WTC11 (cell line): ENCODE results near the gene TM9SF3. TPM values are rescaled to one million over a fixed set of nuclear protein-coding genes. Genes with fewer than 3 reads are reported as not detected.

Source experiments
- ATAC-seq: fragments of 200-7000 bp; cut with Tn5 transposase; 2 replicates; pipeline ENCODE4 v1.10.0; 2021; ENCODE audit warnings: mild to moderate bottlenecking, moderate library complexity
- CTCF ChIA-PET: fragments of 300-600 bp; sonication (Branson Sonifier 250); formaldehyde crosslinking; loops from one replicate; lab custom pipeline; 2021; ENCODE audit warnings: antibody characterized with exemption; lab: Charles Lee
- POLR2A ChIA-PET: fragments of 350-600 bp; sonication (Branson Sonifier 250); formaldehyde crosslinking; loops from one replicate; lab custom pipeline; 2021; ENCODE audit warnings: antibody characterized with exemption; lab: Charles Lee
- DNase-seq: peaks from one replicate; pipeline ENCODE4 v3.0.0; 2021; ENCODE audit warnings: low spot score
- H3K27ac Mint-ChIP-seq: 2 replicates; pipeline ENCODE4 v1.8.0; 2021; ENCODE audit warnings: mixed read lengths
- H3K27me3 Mint-ChIP-seq: 2 replicates; pipeline ENCODE4 v1.8.0; 2021; ENCODE audit warnings: low read depth, mild to moderate bottlenecking, moderate library complexity, mixed read lengths
- H3K36me3 Mint-ChIP-seq: 2 replicates; pipeline ENCODE4 v1.8.0; 2021; ENCODE audit warnings: mixed read lengths
- H3K4me1 Mint-ChIP-seq: 2 replicates; pipeline ENCODE4 v1.8.0; 2022; ENCODE audit warnings: mixed read lengths
- H3K4me3 Mint-ChIP-seq: 2 replicates; pipeline ENCODE4 v1.8.0; 2021; ENCODE audit warnings: mild to moderate bottlenecking, moderate library complexity, mixed read lengths
- H3K9me3 Mint-ChIP-seq: 2 replicates; pipeline ENCODE4 v1.8.0; 2021; ENCODE audit warnings: mixed read lengths
- ATF1 ChIP-seq: sonication (generic); formaldehyde crosslinking; IDR thresholded peaks from 2 replicates; pipeline ENCODE4 v1.8.1; 2023; ENCODE audit warnings: mild to moderate bottlenecking, moderate library complexity, missing genetic modification reagents
- ATF3 ChIP-seq: sonication (generic); formaldehyde crosslinking; conservative IDR thresholded peaks from 2 replicates; pipeline ENCODE4 v1.8.1; 2022; ENCODE audit warnings: mild to moderate bottlenecking, missing genetic modification reagents
- ELF4 ChIP-seq: sonication (generic); formaldehyde crosslinking; IDR thresholded peaks from 2 replicates; pipeline ENCODE4 v1.8.1; 2022; ENCODE audit warnings: low read depth, mild to moderate bottlenecking, moderate library complexity, missing genetic modification reagents
- EMX1 ChIP-seq: fragments of 250-450 bp; sonication (Bioruptor Pico); IDR thresholded peaks from 2 replicates; pipeline ENCODE4 v1.8.0; 2021; ENCODE audit warnings: mild to moderate bottlenecking
- ERG ChIP-seq: fragments of 250-450 bp; sonication (Bioruptor Pico); IDR thresholded peaks from 2 replicates; pipeline ENCODE4 v1.8.0; 2021; ENCODE audit warnings: mild to moderate bottlenecking
- FOXP1 ChIP-seq: sonication (generic); formaldehyde crosslinking; IDR thresholded peaks from 2 replicates; pipeline ENCODE4 v1.8.0; 2022; ENCODE audit warnings: missing genetic modification reagents, mild to moderate bottlenecking, moderate library complexity, borderline replicate concordance
- FOXP4 ChIP-seq: sonication (generic); formaldehyde crosslinking; IDR thresholded peaks from 2 replicates; pipeline ENCODE4 v1.8.0; 2022; ENCODE audit warnings: mild to moderate bottlenecking, missing genetic modification reagents
- JAZF1 ChIP-seq: fragments of 250-450 bp; sonication (Bioruptor Pico); IDR thresholded peaks from 2 replicates; pipeline ENCODE4 v1.9.0; 2021; ENCODE audit warnings: moderate library complexity, mild to moderate bottlenecking, inconsistent platforms
- JUN ChIP-seq: sonication (generic); formaldehyde crosslinking; IDR thresholded peaks from 2 replicates; pipeline ENCODE4 v1.8.0; 2023; ENCODE audit warnings: mild to moderate bottlenecking, missing genetic modification reagents
- MXD4 ChIP-seq: fragments of 250-450 bp; sonication (Bioruptor Pico); IDR thresholded peaks from 2 replicates; pipeline ENCODE4 v1.8.0; 2021; ENCODE audit warnings: mild to moderate bottlenecking, moderate library complexity, borderline replicate concordance
- MYBL2 ChIP-seq: sonication (generic); formaldehyde crosslinking; IDR thresholded peaks from 2 replicates; pipeline ENCODE4 v1.8.1; 2023; ENCODE audit warnings: mild to moderate bottlenecking, moderate library complexity, missing genetic modification reagents
- NFYB ChIP-seq: sonication (generic); formaldehyde crosslinking; conservative IDR thresholded peaks from 2 replicates; pipeline ENCODE4 v1.8.0; 2022; ENCODE audit warnings: low read depth, missing genetic modification reagents
- OVOL2 ChIP-seq: fragments of 250-450 bp; sonication (Bioruptor Pico); IDR thresholded peaks from 2 replicates; pipeline ENCODE4 v1.9.0; 2021; ENCODE audit warnings: mild to moderate bottlenecking, borderline replicate concordance
- SMAD3 ChIP-seq: sonication (generic); formaldehyde crosslinking; IDR thresholded peaks from 2 replicates; pipeline ENCODE4 v1.8.0; 2022; ENCODE audit warnings: missing genetic modification reagents, mild to moderate bottlenecking, borderline replicate concordance
- SP1 ChIP-seq: sonication (generic); formaldehyde crosslinking; conservative IDR thresholded peaks from 2 replicates; pipeline ENCODE4 v1.8.1; 2022; ENCODE audit warnings: missing genetic modification reagents
- STAT6 ChIP-seq: sonication (generic); formaldehyde crosslinking; conservative IDR thresholded peaks from 2 replicates; pipeline ENCODE4 v1.8.1; 2023; ENCODE audit warnings: mild to moderate bottlenecking, low read depth, missing genetic modification reagents, moderate library complexity
- TP53 ChIP-seq: sonication (generic); formaldehyde crosslinking; IDR thresholded peaks from 2 replicates; pipeline ENCODE4 v1.8.1; 2023; ENCODE audit warnings: mild to moderate bottlenecking, missing genetic modification reagents
- ZBTB43 ChIP-seq: sonication (generic); formaldehyde crosslinking; IDR thresholded peaks from 2 replicates; pipeline ENCODE4 v1.8.1; 2023; ENCODE audit warnings: mild to moderate bottlenecking, missing genetic modification reagents
- ZMAT4 ChIP-seq: fragments of 250-450 bp; sonication (Bioruptor Pico); IDR thresholded peaks from 2 replicates; pipeline ENCODE4 v1.9.0; 2021; ENCODE audit warnings: mild to moderate bottlenecking
- ZNF219 ChIP-seq: sonication (generic); formaldehyde crosslinking; IDR thresholded peaks from 2 replicates; pipeline ENCODE4 v1.8.0; 2023; ENCODE audit warnings: missing genetic modification reagents, mild to moderate bottlenecking, borderline replicate concordance
- ZNF317 ChIP-seq: sonication (generic); formaldehyde crosslinking; IDR thresholded peaks from 2 replicates; pipeline ENCODE4 v1.8.1; 2023; ENCODE audit warnings: low read depth, mild to moderate bottlenecking, moderate library complexity, missing genetic modification reagents, borderline replicate concordance
- ZNF396 ChIP-seq: fragments of 250-450 bp; sonication (Bioruptor Pico); IDR thresholded peaks from 2 replicates; pipeline ENCODE4 v1.8.0; 2021; ENCODE audit warnings: mild to moderate bottlenecking, moderate library complexity, borderline replicate concordance
- ZNF671 ChIP-seq: fragments of 250-450 bp; sonication (Bioruptor Pico); IDR thresholded peaks from 2 replicates; pipeline ENCODE4 v1.8.0; 2021; ENCODE audit warnings: mild to moderate bottlenecking
- total RNA-seq: library from RNA; stranded (reverse); gene quantifications from 3 replicates; pipeline ENCODE4 v1.2.3, GENCODE V29; 2021

Gene TM9SF3
- total RNA-seq, 1 experiment from 2014 or later, result 116 TPM

- DNase-seq, result no peak
- no peaks in the 10 kb centered on the region for H3K36me3 Mint-ChIP-seq
- CTCF ChIA-PET, result no interaction called here
- peak overlapping the region; percentile 91 for H3K4me3 Mint-ChIP-seq
- no peaks in the 10 kb centered on the region for H3K9me3 Mint-ChIP-seq
- peaks cover 30% of the 10 kb centered on the region for H3K4me1 Mint-ChIP-seq
- H3K27ac Mint-ChIP-seq, result peak overlapping the region; percentile 91
- POLR2A ChIA-PET, result no interaction called here
- TF ChIP-seq ZMAT4, result no peak
- 0 out of 2 replicates have a peak, but pooled peaks have one; percentile 30 for TF ChIP-seq STAT6 (CRISPR knock-in tag)
- no peak for TF ChIP-seq ZNF396 (CRISPR knock-in tag)
- no peak for TF ChIP-seq ELF4 (CRISPR knock-in tag)
- no peak for TF ChIP-seq OVOL2
- TF ChIP-seq TP53 (CRISPR knock-in tag), result no peak
- 0 out of 2 replicates have a peak, but pooled peaks have one; percentile 52 for TF ChIP-seq MYBL2 (CRISPR knock-in tag)
- TF ChIP-seq ZBTB43 (CRISPR knock-in tag), result no peak
- TF ChIP-seq ZNF671 (CRISPR knock-in tag), result no peak
- no peak for TF ChIP-seq ATF3 (CRISPR knock-in tag)
- TF ChIP-seq ERG (CRISPR knock-in tag), result no peak
- no peak for TF ChIP-seq MXD4
- no peak for TF ChIP-seq ATF1 (CRISPR knock-in tag)
- TF ChIP-seq, all 79 proteins: peak for 2
- H3K27me3 Mint-ChIP-seq, result no peaks in the 10 kb centered on the region
- ATAC-seq, result peak; percentile 8
Observed at GRCh38 chr10:96585736-96586418, 935 bp downstream of the TM9SF3 start.

GRCh38 chr10:96584474-96584873 is 2.3 kb downstream of the TM9SF3 start:
- no peak overlapping the region for H3K4me3 Mint-ChIP-seq

More at GRCh38 chr10:96584474-96584873, 2.3 kb downstream of the TM9SF3 start:
- ATAC-seq (no peak), DNase-seq (no peak)
- no peaks in the 10 kb centered on the region for H3K27me3 Mint-ChIP-seq
- ChIA-PET CTCF (no interaction called here), POLR2A (no interaction called here)
- peaks cover 4% of the 10 kb centered on the region for H3K36me3 Mint-ChIP-seq
- no peak overlapping the region for H3K27ac Mint-ChIP-seq
- peaks cover 39% of the 10 kb centered on the region for H3K4me1 Mint-ChIP-seq
- H3K9me3 Mint-ChIP-seq, result peaks cover 4% of the 10 kb centered on the region
- no peak for TF ChIP-seq ZNF219
- no peak for TF ChIP-seq SP1
- TF ChIP-seq JAZF1 (CRISPR knock-in tag), result no peak
- TF ChIP-seq NFYB, result no peak
- no peak for TF ChIP-seq FOXP4 (CRISPR knock-in tag)
- no peak for TF ChIP-seq ZNF317 (CRISPR knock-in tag)
- no peak for TF ChIP-seq EMX1 (CRISPR knock-in tag)
- no peak for TF ChIP-seq ZNF396 (CRISPR knock-in tag)
- TF ChIP-seq SMAD3, result no peak
- no peak for TF ChIP-seq JUN (CRISPR knock-in tag)
- TF ChIP-seq FOXP1 (CRISPR knock-in tag), result no peak
